Activated naive CD4-positive, alpha-beta T cell treated with anti-CD3 and anti-CD28 coated beads for 36 hours (primary cell): ENCODE results near the gene ARMS2. TPM values are rescaled to one million over a fixed set of nuclear protein-coding genes. Genes with fewer than 3 reads are reported as not detected.

ENCODE experiments used
- CTCF ChIA-PET: fragments of 350-600 bp; sonication (Branson Sonifier 250); formaldehyde crosslinking; loops from one replicate; lab custom pipeline; 2021; ENCODE audit warnings: antibody characterized with exemption; lab: Charles Lee
- DNase-seq: peaks from one replicate; pipeline ENCODE4 v3.0.0-alpha.2; 2020
- H3K27ac Mint-ChIP-seq: one replicate; pipeline ENCODE4 v1.8.0; 2021; ENCODE audit warnings: mild to moderate bottlenecking, mixed read lengths
- H3K27me3 Mint-ChIP-seq: one replicate; pipeline ENCODE4 v1.8.0; 2021; ENCODE audit warnings: low read depth, mixed read lengths
- H3K36me3 Mint-ChIP-seq: one replicate; pipeline ENCODE4 v1.8.0; 2021; ENCODE audit warnings: low read depth, mixed read lengths
- H3K4me1 Mint-ChIP-seq: one replicate; pipeline ENCODE4 v1.8.0; 2021; ENCODE audit warnings: low read depth, mixed read lengths
- H3K4me3 Mint-ChIP-seq: one replicate; pipeline ENCODE4 v1.8.0; 2021; ENCODE audit warnings: mild to moderate bottlenecking, moderate library complexity, mixed read lengths
- H3K9me3 Mint-ChIP-seq: one replicate; pipeline ENCODE4 v1.8.0; 2021; ENCODE audit warnings: mixed read lengths
- intact Hi-C: fragments of 100-400 bp; cut with micrococcal nuclease; formaldehyde crosslinking; loops from one replicate; pipeline ENCODE4 v1.15.1; 2023
- total RNA-seq, 2 experiments: library from RNA; stranded (reverse); gene quantifications; one replicate each; pipeline ENCODE4 v1.2.3, GENCODE V29; 2021

ARMS2 gene
- total RNA-seq, 2 experiments from 2014 or later = not detected

DNA sequence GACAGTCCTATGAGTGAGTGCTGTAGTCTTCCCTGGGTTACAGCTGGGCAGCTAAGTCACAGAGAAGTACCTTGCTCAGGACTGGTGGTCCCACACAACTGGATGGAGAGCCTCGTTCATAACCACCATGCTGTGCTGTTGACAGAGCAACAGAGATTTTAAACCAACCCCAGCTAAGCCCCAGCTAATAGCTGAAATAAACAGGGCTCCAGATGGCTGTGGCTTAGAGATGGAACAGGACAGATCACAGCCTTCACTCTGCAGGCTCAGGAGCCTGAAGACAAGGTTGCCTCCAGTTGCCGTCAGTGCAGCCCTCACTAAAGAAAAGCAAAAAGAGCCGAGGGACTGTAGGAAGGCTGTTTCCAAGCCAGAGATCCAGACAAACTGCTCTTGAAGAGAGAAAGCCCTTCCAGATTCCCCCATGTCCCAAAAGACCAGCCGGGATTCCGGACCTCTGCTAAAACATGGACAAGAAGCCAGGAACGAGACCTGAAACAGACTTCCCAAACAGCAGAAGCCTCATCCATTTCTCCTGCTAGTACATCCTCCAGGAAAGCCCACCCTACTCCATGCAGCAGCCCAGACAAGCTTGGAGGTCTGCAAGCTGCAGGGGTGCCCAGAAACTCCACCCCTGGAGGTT, 11.1 kb downstream of the ARMS2 start:
- DNase-seq = no peak
- Mint-ChIP-seq H3K9me3 (no peaks in the 10 kb centered on the region), H3K4me3 (no peak overlapping the region), H3K27me3 (peaks cover 39% of the 10 kb centered on the region), H3K36me3 (no peaks in the 10 kb centered on the region), H3K4me1 (peaks cover 3% of the 10 kb centered on the region), H3K27ac (no peak overlapping the region)
- CTCF ChIA-PET = interaction anchor here (1.0 kb wide), 1 partner anchor 123 kb away, joined by 3 read pairs; no protein-coding TSS in a partner anchor
- intact Hi-C loops = no loop called here

DNA sequence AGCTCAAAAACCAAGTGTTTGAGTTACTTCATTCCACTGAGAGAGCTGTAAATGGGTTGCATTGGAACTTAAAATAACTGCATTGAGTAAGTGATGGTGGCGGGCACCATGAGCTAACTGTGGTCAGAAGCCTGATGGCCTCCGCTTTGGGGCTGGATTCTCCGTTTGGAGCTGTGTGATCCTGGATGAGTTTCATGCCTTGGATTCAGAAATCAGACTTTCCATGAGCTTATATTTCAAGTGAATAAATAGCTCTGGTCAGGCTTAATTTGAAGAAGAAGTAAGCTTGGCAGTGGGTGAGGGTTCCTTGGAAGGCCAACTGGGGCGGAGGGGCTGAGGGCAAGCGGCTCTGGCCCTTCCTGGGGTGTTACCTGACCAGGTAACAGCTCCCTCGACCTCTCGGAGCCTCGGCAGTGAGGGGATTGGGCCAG, 12.5 kb downstream of the ARMS2 start:
- intact Hi-C loops = no loop called here
- Mint-ChIP-seq H3K27me3 (peaks cover 38% of the 10 kb centered on the region), H3K4me1 (no peaks in the 10 kb centered on the region), H3K27ac (no peak overlapping the region), H3K4me3 (no peak overlapping the region), H3K9me3 (no peaks in the 10 kb centered on the region), H3K36me3 (no peaks in the 10 kb centered on the region)
- CTCF ChIA-PET = interaction anchor here (1.2 to 1.6 kb wide), 2 partner anchors 101 to 169 kb away, joined by 3 to 6 read pairs; no protein-coding TSS in a partner anchor
- DNase-seq = no peak

- no peak for DNase-seq
- Mint-ChIP-seq H3K4me1 (no peaks in the 10 kb centered on the region), H3K9me3 (no peaks in the 10 kb centered on the region), H3K36me3 (no peaks in the 10 kb centered on the region), H3K27me3 (peaks cover 33% of the 10 kb centered on the region), H3K27ac (no peak overlapping the region), H3K4me3 (no peak overlapping the region)
- intact Hi-C loops = no loop called here
- CTCF ChIA-PET = interaction anchor here (1.2 to 1.6 kb wide), 2 partner anchors 100 to 170 kb away, joined by 3 to 6 read pairs; no protein-coding TSS in a partner anchor
Observed at GRCh38 chr10:122467701-122468100, 13.2 kb downstream of the ARMS2 start.

- CTCF ChIA-PET = no interaction called here
- H3K4me1 Mint-ChIP-seq = no peaks in the 10 kb centered on the region
- DNase-seq = no peak
- intact Hi-C loops = no loop called here
- H3K27me3 Mint-ChIP-seq = peaks cover 26% of the 10 kb centered on the region
- no peak overlapping the region for H3K4me3 Mint-ChIP-seq
- no peaks in the 10 kb centered on the region for H3K36me3 Mint-ChIP-seq
- H3K27ac Mint-ChIP-seq = no peak overlapping the region
- no peaks in the 10 kb centered on the region for H3K9me3 Mint-ChIP-seq
Observed at GRCh38 chr10:122468307-122468925, 14.0 kb downstream of the ARMS2 start.

DNA sequence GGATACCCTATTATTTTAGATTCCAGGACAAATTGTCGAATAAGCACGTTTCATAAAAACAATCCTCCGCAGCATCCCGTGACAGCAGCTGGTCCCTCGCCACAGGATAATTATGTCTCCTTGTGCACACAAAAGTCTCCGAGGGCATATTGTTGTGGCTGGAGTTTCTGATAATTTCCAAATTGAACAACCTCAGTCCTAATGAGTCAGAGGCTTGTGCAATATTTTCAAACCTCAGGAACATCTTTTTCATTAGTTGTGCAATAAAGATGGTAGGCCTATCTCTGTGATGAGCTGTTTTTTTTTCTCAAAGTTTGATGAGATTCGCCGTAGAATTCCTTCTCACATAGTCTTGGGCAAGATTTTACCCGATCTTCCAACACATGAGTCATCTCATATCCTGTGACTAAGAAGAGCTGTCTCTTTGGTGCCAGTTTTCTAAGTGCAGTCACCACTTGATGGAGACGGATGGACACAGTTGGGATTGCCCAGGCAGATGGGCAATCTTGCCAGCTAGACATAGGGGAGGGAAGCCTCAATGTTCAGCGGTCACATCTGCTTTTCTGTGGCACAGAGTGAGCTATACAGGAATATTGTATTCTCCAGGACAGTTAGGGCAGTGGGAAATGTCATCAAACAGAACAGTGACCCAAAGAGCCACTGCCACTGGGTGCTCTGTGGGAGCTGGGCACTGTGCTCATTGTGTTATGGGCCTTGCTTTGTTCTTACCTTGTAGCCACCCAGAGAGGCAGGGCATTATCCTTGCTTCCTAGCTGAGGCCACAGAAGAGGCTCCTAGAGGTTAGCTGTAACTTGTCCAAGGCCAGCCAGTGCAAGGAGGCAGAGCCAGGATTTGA, 14.7 kb downstream of the ARMS2 start:
- CTCF ChIA-PET = interaction anchor here (0.8 to 1.2 kb wide), 2 partner anchors 34 to 97 kb away, joined by 3 to 4 read pairs; no protein-coding TSS in a partner anchor
- H3K4me3 Mint-ChIP-seq = no peak overlapping the region
- no peak overlapping the region for H3K27ac Mint-ChIP-seq
- no peak for DNase-seq
- intact Hi-C loops = no loop called here
- H3K4me1 Mint-ChIP-seq = peaks cover 3% of the 10 kb centered on the region
- peaks cover 19% of the 10 kb centered on the region for H3K27me3 Mint-ChIP-seq
- no peaks in the 10 kb centered on the region for H3K36me3 Mint-ChIP-seq
- no peaks in the 10 kb centered on the region for H3K9me3 Mint-ChIP-seq

GRCh38 chr10:122469848-122470247, 15.4 kb downstream of the ARMS2 start:
- Mint-ChIP-seq H3K9me3 (no peaks in the 10 kb centered on the region), H3K27me3 (peaks cover 19% of the 10 kb centered on the region), H3K27ac (no peak overlapping the region), H3K4me3 (no peak overlapping the region), H3K4me1 (peaks cover 8% of the 10 kb centered on the region), H3K36me3 (no peaks in the 10 kb centered on the region)
- CTCF ChIA-PET = interaction anchor here (1.1 to 1.2 kb wide), 2 partner anchors 35 to 171 kb away, joined by 4 read pairs; no protein-coding TSS in a partner anchor
- no peak for DNase-seq
- intact Hi-C loops = no loop called here

- Mint-ChIP-seq H3K36me3 (no peaks in the 10 kb centered on the region), H3K4me3 (no peak overlapping the region), H3K9me3 (no peaks in the 10 kb centered on the region), H3K4me1 (peaks cover 8% of the 10 kb centered on the region), H3K27me3 (peaks cover 16% of the 10 kb centered on the region), H3K27ac (no peak overlapping the region)
- intact Hi-C loops = no loop called here
- no peak for DNase-seq
- CTCF ChIA-PET = no interaction called here
Observed at GRCh38 chr10:122471531-122472177, 17.2 kb downstream of the ARMS2 start.

DNA sequence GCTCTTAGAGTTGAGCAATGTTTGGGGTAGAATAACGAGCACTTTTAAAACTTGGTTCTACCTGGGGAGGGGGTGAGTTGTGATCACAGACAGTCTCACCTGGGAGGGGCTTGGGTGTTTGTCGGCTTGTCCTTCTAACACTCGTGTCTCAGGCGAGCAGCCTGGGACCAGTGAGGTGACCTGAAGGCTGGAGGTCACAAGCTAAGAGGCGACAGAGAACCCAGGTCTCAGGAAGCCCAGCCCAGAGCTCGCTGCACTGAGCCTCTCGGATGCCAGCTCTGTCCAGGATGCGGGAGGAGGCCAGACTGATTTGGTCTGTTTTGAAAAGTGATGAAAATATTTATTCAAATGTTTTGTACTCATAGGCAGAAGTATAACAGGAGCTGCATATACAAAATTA, 18.7 kb downstream of the ARMS2 start:
- Mint-ChIP-seq H3K27me3 (peaks cover 11% of the 10 kb centered on the region), H3K4me1 (peaks cover 8% of the 10 kb centered on the region), H3K27ac (no peak overlapping the region), H3K36me3 (no peaks in the 10 kb centered on the region), H3K9me3 (no peaks in the 10 kb centered on the region), H3K4me3 (no peak overlapping the region)
- CTCF ChIA-PET = interaction anchor here (0.7 kb wide), 1 partner anchor 832 kb away, joined by 3 read pairs; no protein-coding TSS in a partner anchor
- intact Hi-C loops = no loop called here
- DNase-seq = no peak

DNA sequence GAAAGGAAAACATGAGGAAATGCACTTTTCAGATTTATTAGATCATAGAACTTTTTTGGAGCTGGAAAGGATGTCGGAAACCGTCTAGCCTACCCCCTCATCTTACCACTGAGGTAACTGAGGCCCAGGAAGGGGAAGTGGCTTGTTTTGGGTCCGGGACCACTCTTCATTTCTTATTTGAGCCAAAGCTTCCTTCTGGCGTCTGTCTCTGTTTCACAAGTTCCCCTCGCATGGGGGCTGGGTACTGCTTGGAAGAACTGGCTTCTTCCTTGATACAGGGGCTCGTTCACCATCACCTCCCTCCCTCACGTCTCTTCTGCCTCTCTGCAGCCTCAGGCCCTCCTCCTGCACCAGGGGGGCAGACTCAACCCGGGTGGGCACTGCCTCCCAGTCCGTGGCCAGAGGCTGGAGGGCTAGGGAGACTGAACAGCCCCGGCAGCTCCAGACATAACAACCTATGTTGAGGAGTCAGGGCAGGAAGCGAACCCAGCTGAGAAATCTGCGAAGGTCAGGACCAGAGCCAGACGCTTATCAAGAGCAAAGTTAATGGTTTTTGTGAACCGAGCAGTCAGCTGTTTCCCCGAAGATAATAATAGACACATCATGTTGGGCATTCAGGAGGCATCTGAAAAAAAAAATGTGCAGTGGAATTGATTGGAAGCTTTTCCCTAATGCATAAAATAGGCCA, 19.8 kb downstream of the ARMS2 start:
- CTCF ChIA-PET = no interaction called here
- DNase-seq = no peak
- Mint-ChIP-seq H3K4me1 (peaks cover 8% of the 10 kb centered on the region), H3K36me3 (no peaks in the 10 kb centered on the region), H3K27me3 (peaks cover 10% of the 10 kb centered on the region), H3K4me3 (no peak overlapping the region), H3K27ac (no peak overlapping the region), H3K9me3 (no peaks in the 10 kb centered on the region)
- intact Hi-C loops = no loop called here

DNA sequence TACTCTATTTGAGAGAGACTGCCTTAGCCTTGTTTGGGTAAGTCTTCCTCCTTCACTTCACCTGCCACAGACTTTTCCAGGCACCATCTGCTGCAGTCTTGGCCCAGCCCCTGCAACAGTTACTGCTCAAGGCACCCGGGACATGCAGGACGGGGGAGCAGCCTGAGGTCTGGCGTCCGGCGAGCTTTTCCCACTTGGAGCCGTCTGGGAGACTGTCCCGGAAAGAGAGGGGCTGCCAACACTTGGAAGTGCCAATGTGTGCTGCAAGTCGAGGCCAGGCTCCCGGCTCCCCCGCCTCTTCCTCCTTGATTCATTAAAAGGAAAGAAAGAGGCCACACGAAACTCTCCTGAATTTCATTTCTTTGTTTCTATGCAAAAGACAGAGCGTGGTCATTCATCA, 20.6 kb downstream of the ARMS2 start:
- peaks cover 8% of the 10 kb centered on the region for H3K4me1 Mint-ChIP-seq
- no peak overlapping the region for H3K4me3 Mint-ChIP-seq
- no peak for DNase-seq
- intact Hi-C loops = no loop called here
- CTCF ChIA-PET = no interaction called here
- no peaks in the 10 kb centered on the region for H3K9me3 Mint-ChIP-seq
- peaks cover 10% of the 10 kb centered on the region for H3K27me3 Mint-ChIP-seq
- H3K36me3 Mint-ChIP-seq = no peaks in the 10 kb centered on the region
- no peak overlapping the region for H3K27ac Mint-ChIP-seq

GRCh38 chr10:122475591-122476332, 21.3 kb downstream of the ARMS2 start:
- Mint-ChIP-seq H3K27me3 (peaks cover 10% of the 10 kb centered on the region), H3K4me1 (peaks cover 8% of the 10 kb centered on the region), H3K36me3 (no peaks in the 10 kb centered on the region), H3K9me3 (no peaks in the 10 kb centered on the region), H3K4me3 (no peak overlapping the region), H3K27ac (no peak overlapping the region)
- CTCF ChIA-PET = no interaction called here
- DNase-seq = no peak
- intact Hi-C loops = no loop called here
